HepG2 (cell line): ENCODE data around the gene NSD1. TPM values are rescaled to one million over a fixed set of nuclear protein-coding genes. Genes with fewer than 3 reads are reported as not detected.

Experiments
- AGO2 ChIP-seq: fragments of 200-400 bp; formaldehyde crosslinking; optimal IDR thresholded peaks from 2 replicates; pipeline ENCODE3; 2017; ENCODE audit warnings: mild to moderate bottlenecking, low read depth, low read length, moderate library complexity
- ATF7-NPFF ChIP-seq: sonication (generic); formaldehyde crosslinking; IDR thresholded peaks from 2 replicates; pipeline ENCODE4 v1.8.1; 2023; ENCODE audit warnings: mild to moderate bottlenecking, low read depth, missing genetic modification reagents, moderate library complexity
- CENPX ChIP-seq: sonication (generic); formaldehyde crosslinking; IDR thresholded peaks from 2 replicates; pipeline ENCODE4 v1.9.0; 2021; ENCODE audit warnings: mild to moderate bottlenecking, missing genetic modification reagents, moderate library complexity
- GLI4 ChIP-seq: sonication (generic); formaldehyde crosslinking; IDR thresholded peaks from 2 replicates; pipeline ENCODE4 v1.5.1; 2020; ENCODE audit warnings: missing genetic modification reagents, mild to moderate bottlenecking, moderate library complexity, borderline replicate concordance
- NFE2L2 ChIP-seq: fragments of 150-350 bp; IDR thresholded peaks from 2 replicates; pipeline ENCODE4 v1.6.1; 2014; ENCODE audit warnings: low read length
- RBM39 ChIP-seq: fragments of 200-400 bp; formaldehyde crosslinking; IDR thresholded peaks from one replicate; pipeline ENCODE4 v1.6.1; 2018; ENCODE audit warnings: antibody characterized with exemption, mild to moderate bottlenecking, low read depth, low read length; ENCODE audit not compliant: poor library complexity, severe bottlenecking
- RCOR2 ChIP-seq: IDR thresholded peaks from 2 replicates; pipeline ENCODE4 v1.6.1; 2016; ENCODE audit warnings: missing biosample characterization, missing genetic modification reagents
- SIN3B ChIP-seq: fragments of 150-350 bp; IDR thresholded peaks from 2 replicates; pipeline ENCODE4 v1.6.1; 2014; ENCODE audit warnings: low read length
- ZNF235 ChIP-seq: sonication (generic); formaldehyde crosslinking; IDR thresholded peaks from 2 replicates; pipeline ENCODE4 v1.8.1; 2023; ENCODE audit warnings: mild to moderate bottlenecking, missing genetic modification reagents, borderline replicate concordance
- ZNF788 ChIP-seq: sonication (generic); formaldehyde crosslinking; IDR thresholded peaks from 2 replicates; pipeline ENCODE4 v1.5.0; 2020; ENCODE audit warnings: mild to moderate bottlenecking, missing genetic modification reagents, borderline replicate concordance
- ZSCAN21 ChIP-seq: sonication (generic); formaldehyde crosslinking; IDR thresholded peaks from 2 replicates; pipeline ENCODE4 v1.8.0; 2022; ENCODE audit warnings: mild to moderate bottlenecking, missing genetic modification reagents, moderate library complexity, borderline replicate concordance
- polyA plus RNA-seq, 8 experiments: library from polyadenylated mRNA; depleted of rRNA in 3 of 8; stranded (reverse) in 7 of 8; unstranded in 1 of 8; fragments of >200 nt; fragmentation: Illumina TruSeq in 4 of 8; extraction: Trizol in 4 of 8; gene quantifications; 2 replicates each; pipeline versions ENCODE4 v1.2.1 to v1.2.3, GENCODE V29; 2011 to 2016; ENCODE audit warnings: low read depth in 4 of 8, missing spikeins in 1 of 8, mixed read lengths in 1 of 8; ENCODE audit not compliant: insufficient read depth in 1 of 8
- total RNA-seq, 5 experiments: library from RNA; depleted of rRNA; stranded (reverse); fragments of >200 nt; fragmentation: Illumina TruSeq; extraction: Trizol; gene quantifications; 2 replicates each; pipeline ENCODE4 v1.2.3, GENCODE V29; 2016; ENCODE audit warnings: low read depth in 1 of 5
- TF ChIP-seq, protein P1 (sequence below): sonication (generic); formaldehyde crosslinking; IDR thresholded peaks from 2 replicates; pipeline ENCODE4 v1.8.0; 2022; ENCODE audit warnings: mild to moderate bottlenecking, missing genetic modification reagents
- TF ChIP-seq, protein P2 (sequence below): fragments of 450-650 bp; IDR thresholded peaks from 2 replicates; pipeline ENCODE4 v1.6.1; 2016
- TF ChIP-seq, protein P3 (sequence below): IDR thresholded peaks from 2 replicates; pipeline ENCODE4 v1.6.1; 2016; ENCODE audit warnings: missing compliant biosample characterization, missing genetic modification reagents, borderline replicate concordance
- TF ChIP-seq, protein P4 (sequence below): sonication (generic); formaldehyde crosslinking; IDR thresholded peaks from 2 replicates; pipeline ENCODE4 v1.4.0; 2020; ENCODE audit warnings: mild to moderate bottlenecking, missing genetic modification reagents
- TF ChIP-seq, protein P5 (sequence below): sonication (generic); formaldehyde crosslinking; IDR thresholded peaks from 2 replicates; pipeline ENCODE4 v1.5.1; 2020; ENCODE audit warnings: mild to moderate bottlenecking, moderate library complexity, missing genetic modification reagents
- TF ChIP-seq, protein P6 (sequence below): sonication (generic); formaldehyde crosslinking; conservative IDR thresholded peaks from 2 replicates; pipeline ENCODE4 v1.8.1; 2023; ENCODE audit warnings: missing genetic modification reagents

NSD1 gene
- total and polyA plus RNA-seq, 2 of the 13 experiments (the other 11 are each of a cell fraction or from before 2014, with no cell fraction given), result 0.01 to 0.09 TPM

DNA sequence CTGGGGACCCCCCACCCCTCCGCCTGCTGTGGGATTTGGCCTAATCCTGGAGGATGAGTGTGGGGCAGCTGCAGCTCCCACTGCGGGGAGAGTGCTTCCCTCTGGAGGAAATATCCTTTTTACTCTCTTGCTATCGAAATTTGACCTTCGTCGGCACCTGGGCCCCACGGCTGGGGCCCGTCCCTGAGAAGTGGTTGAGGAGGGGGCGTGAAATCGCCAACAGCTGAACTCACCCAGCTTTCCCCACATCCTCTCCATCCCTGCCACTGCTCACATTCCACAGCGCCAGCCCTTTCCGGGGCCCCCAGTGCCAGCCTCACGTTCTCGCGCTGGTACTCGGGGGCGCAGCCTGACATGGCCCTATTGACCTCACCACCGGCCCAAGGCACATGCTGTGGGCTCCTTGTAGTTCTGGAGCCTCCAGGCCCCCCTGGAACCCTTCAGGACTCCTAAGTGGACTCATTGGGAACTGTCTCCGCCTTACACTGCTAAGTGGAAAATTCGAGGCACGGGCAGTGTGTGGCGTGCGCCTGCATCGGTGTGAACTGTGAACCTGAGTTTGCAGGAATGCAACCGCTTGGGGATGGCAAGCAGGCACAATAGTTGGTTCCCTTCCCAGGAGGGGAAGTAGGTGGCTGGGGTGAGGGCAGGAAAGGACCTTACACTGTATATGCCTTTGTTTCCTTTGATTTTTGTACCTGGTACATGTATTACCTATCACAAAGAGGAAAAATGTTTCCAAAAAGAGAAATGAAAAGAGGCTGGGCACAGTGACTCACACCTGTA is 27.7 kb upstream of the NSD1 start (continued):
- TF ChIP-seq, protein P1, sequence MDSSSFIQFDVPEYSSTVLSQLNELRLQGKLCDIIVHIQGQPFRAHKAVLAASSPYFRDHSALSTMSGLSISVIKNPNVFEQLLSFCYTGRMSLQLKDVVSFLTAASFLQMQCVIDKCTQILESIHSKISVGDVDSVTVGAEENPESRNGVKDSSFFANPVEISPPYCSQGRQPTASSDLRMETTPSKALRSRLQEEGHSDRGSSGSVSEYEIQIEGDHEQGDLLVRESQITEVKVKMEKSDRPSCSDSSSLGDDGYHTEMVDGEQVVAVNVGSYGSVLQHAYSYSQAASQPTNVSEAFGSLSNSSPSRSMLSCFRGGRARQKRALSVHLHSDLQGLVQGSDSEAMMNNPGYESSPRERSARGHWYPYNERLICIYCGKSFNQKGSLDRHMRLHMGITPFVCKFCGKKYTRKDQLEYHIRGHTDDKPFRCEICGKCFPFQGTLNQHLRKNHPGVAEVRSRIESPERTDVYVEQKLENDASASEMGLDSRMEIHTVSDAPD (CRISPR knock-in tag), result peak; percentile 63; the same call in 1 of the 2 replicates
- TF ChIP-seq RBM39, result no peak
- TF ChIP-seq, protein P2, sequence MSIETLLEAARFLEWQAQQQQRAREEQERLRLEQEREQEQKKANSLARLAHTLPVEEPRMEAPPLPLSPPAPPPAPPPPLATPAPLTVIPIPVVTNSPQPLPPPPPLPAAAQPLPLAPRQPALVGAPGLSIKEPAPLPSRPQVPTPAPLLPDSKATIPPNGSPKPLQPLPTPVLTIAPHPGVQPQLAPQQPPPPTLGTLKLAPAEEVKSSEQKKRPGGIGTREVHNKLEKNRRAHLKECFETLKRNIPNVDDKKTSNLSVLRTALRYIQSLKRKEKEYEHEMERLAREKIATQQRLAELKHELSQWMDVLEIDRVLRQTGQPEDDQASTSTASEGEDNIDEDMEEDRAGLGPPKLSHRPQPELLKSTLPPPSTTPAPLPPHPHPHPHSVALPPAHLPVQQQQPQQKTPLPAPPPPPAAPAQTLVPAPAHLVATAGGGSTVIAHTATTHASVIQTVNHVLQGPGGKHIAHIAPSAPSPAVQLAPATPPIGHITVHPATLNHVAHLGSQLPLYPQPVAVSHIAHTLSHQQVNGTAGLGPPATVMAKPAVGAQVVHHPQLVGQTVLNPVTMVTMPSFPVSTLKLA, result no peak
- TF ChIP-seq ZNF788 (CRISPR knock-in tag), result no peak
- TF ChIP-seq ATF7-NPFF, result no peak; the same call in 1 of the 2 replicates
- TF ChIP-seq, protein P3, sequence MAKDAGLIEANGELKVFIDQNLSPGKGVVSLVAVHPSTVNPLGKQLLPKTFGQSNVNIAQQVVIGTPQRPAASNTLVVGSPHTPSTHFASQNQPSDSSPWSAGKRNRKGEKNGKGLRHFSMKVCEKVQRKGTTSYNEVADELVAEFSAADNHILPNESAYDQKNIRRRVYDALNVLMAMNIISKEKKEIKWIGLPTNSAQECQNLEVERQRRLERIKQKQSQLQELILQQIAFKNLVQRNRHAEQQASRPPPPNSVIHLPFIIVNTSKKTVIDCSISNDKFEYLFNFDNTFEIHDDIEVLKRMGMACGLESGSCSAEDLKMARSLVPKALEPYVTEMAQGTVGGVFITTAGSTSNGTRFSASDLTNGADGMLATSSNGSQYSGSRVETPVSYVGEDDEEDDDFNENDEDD (CRISPR knock-in tag), result peak; percentile 78; the same call in 1 of the 2 replicates
- TF ChIP-seq RCOR2 (CRISPR knock-in tag), result no peak
- no peak for TF ChIP-seq AGO2
- TF ChIP-seq, protein P4, sequence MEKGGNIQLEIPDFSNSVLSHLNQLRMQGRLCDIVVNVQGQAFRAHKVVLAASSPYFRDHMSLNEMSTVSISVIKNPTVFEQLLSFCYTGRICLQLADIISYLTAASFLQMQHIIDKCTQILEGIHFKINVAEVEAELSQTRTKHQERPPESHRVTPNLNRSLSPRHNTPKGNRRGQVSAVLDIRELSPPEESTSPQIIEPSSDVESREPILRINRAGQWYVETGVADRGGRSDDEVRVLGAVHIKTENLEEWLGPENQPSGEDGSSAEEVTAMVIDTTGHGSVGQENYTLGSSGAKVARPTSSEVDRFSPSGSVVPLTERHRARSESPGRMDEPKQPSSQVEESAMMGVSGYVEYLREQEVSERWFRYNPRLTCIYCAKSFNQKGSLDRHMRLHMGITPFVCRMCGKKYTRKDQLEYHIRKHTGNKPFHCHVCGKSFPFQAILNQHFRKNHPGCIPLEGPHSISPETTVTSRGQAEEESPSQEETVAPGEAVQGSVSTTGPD (CRISPR knock-in tag), result no peak; the same call in 1 of the 2 replicates
- no peak for TF ChIP-seq CENPX (CRISPR knock-in tag)
- TF ChIP-seq NFE2L2, result no peak
- TF ChIP-seq, protein P5, sequence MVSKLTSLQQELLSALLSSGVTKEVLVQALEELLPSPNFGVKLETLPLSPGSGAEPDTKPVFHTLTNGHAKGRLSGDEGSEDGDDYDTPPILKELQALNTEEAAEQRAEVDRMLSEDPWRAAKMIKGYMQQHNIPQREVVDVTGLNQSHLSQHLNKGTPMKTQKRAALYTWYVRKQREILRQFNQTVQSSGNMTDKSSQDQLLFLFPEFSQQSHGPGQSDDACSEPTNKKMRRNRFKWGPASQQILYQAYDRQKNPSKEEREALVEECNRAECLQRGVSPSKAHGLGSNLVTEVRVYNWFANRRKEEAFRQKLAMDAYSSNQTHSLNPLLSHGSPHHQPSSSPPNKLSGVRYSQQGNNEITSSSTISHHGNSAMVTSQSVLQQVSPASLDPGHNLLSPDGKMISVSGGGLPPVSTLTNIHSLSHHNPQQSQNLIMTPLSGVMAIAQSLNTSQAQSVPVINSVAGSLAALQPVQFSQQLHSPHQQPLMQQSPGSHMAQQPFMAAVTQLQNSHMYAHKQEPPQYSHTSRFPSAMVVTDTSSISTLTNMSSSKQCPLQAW (CRISPR knock-in tag), result peak; percentile 83
- 0 out of 2 replicates have a peak, but pooled peaks have one; percentile 30 for TF ChIP-seq ZNF235 (CRISPR knock-in tag)
- no peak for TF ChIP-seq SIN3B
- TF ChIP-seq, protein P6, sequence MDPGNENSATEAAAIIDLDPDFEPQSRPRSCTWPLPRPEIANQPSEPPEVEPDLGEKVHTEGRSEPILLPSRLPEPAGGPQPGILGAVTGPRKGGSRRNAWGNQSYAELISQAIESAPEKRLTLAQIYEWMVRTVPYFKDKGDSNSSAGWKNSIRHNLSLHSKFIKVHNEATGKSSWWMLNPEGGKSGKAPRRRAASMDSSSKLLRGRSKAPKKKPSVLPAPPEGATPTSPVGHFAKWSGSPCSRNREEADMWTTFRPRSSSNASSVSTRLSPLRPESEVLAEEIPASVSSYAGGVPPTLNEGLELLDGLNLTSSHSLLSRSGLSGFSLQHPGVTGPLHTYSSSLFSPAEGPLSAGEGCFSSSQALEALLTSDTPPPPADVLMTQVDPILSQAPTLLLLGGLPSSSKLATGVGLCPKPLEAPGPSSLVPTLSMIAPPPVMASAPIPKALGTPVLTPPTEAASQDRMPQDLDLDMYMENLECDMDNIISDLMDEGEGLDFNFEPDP (CRISPR knock-in tag), result no peak
- TF ChIP-seq GLI4 (CRISPR knock-in tag), result no peak
- peak; percentile 43; the same call in 1 of the 2 replicates for TF ChIP-seq ZSCAN21
